ENCODE results near the gene MAPK1. TPM values are rescaled to one million over a fixed set of nuclear protein-coding genes. Genes with fewer than 3 reads are reported as not detected.

The MAPK1 gene
- total RNA-seq, 1 experiment from 2014 or later: 122 TPM

- Histone ChIP-seq H3K27ac (ENCODE audit: low read length) (peak overlapping the region; percentile 63), H3K4me1 (ENCODE audit: control insufficient read depth, insufficient read depth, low read length) (peaks cover 6% of the 10 kb centered on the region; the same call in 1 of the 2 replicates), H3K36me3 (ENCODE audit: control insufficient read depth, insufficient read depth, low read length) (no peaks in the 10 kb centered on the region), H3K9me3 (ENCODE audit: control insufficient read depth, insufficient read depth, low read depth, low read length) (no peaks in the 10 kb centered on the region), H3K27me3 (ENCODE audit: control insufficient read depth, insufficient read depth, low read length) (no peaks in the 10 kb centered on the region), H3K4me3 (ENCODE audit: low read depth in 2 of 2, low read length in 2 of 2) (peak overlapping the region; percentile 55 to 69)
- ATAC-seq (no peak), DNase-seq (ENCODE audit: low read depth, low spot score) (no peak)
- POLR2A ChIA-PET: no interaction called here
- intact Hi-C loops (cut with micrococcal nuclease; ENCODE audit: unreplicated experiment): no loop called here
- TSS peak; percentile 74 for BruUV-seq (replicated peaks)
- TF ChIP-seq POLR2AphosphoS5 (IDR thresholded peaks at IDR 0.05; ENCODE audit: low read depth, low read length) (no peak), SIN3A (IDR thresholded peaks at IDR 0.05; ENCODE audit: borderline replicate concordance, insufficient read depth, low read depth, low read length) (no peak), CTCF (IDR thresholded peaks at IDR 0.05) (no peak), TCF7L2 (IDR thresholded peaks at IDR 0.05; ENCODE audit: low read depth, low read length) (no peak)
- TF ChIP-seq, protein P1, sequence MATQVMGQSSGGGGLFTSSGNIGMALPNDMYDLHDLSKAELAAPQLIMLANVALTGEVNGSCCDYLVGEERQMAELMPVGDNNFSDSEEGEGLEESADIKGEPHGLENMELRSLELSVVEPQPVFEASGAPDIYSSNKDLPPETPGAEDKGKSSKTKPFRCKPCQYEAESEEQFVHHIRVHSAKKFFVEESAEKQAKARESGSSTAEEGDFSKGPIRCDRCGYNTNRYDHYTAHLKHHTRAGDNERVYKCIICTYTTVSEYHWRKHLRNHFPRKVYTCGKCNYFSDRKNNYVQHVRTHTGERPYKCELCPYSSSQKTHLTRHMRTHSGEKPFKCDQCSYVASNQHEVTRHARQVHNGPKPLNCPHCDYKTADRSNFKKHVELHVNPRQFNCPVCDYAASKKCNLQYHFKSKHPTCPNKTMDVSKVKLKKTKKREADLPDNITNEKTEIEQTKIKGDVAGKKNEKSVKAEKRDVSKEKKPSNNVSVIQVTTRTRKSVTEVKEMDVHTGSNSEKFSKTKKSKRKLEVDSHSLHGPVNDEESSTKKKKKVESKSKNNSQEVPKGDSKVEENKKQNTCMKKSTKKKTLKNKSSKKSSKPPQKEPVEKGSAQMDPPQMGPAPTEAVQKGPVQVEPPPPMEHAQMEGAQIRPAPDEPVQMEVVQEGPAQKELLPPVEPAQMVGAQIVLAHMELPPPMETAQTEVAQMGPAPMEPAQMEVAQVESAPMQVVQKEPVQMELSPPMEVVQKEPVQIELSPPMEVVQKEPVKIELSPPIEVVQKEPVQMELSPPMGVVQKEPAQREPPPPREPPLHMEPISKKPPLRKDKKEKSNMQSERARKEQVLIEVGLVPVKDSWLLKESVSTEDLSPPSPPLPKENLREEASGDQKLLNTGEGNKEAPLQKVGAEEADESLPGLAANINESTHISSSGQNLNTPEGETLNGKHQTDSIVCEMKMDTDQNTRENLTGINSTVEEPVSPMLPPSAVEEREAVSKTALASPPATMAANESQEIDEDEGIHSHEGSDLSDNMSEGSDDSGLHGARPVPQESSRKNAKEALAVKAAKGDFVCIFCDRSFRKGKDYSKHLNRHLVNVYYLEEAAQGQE (IDR thresholded peaks at IDR 0.05; ENCODE audit: insufficient read depth in 1 of 2, low read depth in 2 of 2, low read length in 1 of 2): no peak
- in situ Hi-C loops (cut with HindIII; ENCODE audit: low pct_unique_long_range_greater_than_20kb, low sequenced_read_pairs): no loop called here
- CTCF ChIA-PET: no interaction called here
These were observed 132.8 kb downstream of the MAPK1 start for GRCh38 chr22:21734540-21735199.

DNA sequence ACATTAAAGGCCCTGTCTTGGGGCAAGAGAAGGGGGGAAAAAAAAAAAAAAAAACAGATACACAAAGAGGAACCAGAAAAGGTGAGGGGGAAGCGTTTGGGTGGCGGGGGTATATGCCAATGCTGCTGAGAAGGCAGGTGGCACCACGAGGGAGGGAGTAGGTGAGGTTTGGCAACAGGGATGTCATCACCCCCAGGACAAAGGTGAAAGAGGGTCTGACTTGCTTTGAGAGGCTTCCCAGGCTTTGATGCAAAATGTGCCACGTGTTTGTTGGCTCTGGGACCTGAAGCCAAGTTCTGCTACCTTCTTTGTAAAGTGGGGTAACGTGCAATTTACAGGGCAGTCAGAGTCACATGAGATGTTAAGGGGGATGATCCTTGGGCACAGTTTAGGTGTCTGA lies 135.9 kb downstream of the MAPK1 start:
- Histone ChIP-seq H3K27me3 (ENCODE audit: control insufficient read depth, insufficient read depth, low read length) (no peaks in the 10 kb centered on the region), H3K4me3 (ENCODE audit: low read depth in 2 of 2, low read length in 2 of 2) (no peak overlapping the region), H3K36me3 (ENCODE audit: control insufficient read depth, insufficient read depth, low read length) (no peaks in the 10 kb centered on the region), H3K27ac (ENCODE audit: low read length) (no peak overlapping the region), H3K4me1 (ENCODE audit: control insufficient read depth, insufficient read depth, low read length) (peaks cover 6% of the 10 kb centered on the region; the same call in 1 of the 2 replicates), H3K9me3 (ENCODE audit: control insufficient read depth, insufficient read depth, low read depth, low read length) (no peaks in the 10 kb centered on the region)
- DNase-seq (ENCODE audit: low read depth, low spot score) (no peak), ATAC-seq (no peak)
- ChIA-PET CTCF (no interaction called here), POLR2A (no interaction called here)
- BruUV-seq (replicated peaks): no TSS peak
- in situ Hi-C loops (cut with HindIII; ENCODE audit: low pct_unique_long_range_greater_than_20kb, low sequenced_read_pairs) (no loop called here), intact Hi-C loops (cut with micrococcal nuclease; ENCODE audit: unreplicated experiment) (no loop called here)
- TF ChIP-seq TCF7L2 (IDR thresholded peaks at IDR 0.05; ENCODE audit: low read depth, low read length): no peak
- TF ChIP-seq SIN3A (IDR thresholded peaks at IDR 0.05; ENCODE audit: borderline replicate concordance, insufficient read depth, low read depth, low read length): no peak
- TF ChIP-seq, protein P1 (IDR thresholded peaks at IDR 0.05; ENCODE audit: insufficient read depth in 1 of 2, low read depth in 2 of 2, low read length in 1 of 2): no peak
- TF ChIP-seq POLR2AphosphoS5 (IDR thresholded peaks at IDR 0.05; ENCODE audit: low read depth, low read length): no peak
- TF ChIP-seq CTCF (IDR thresholded peaks at IDR 0.05): no peak
